Progenitor cell of endocrine pancreas (in vitro differentiated cells): Measurements from ENCODE around the gene CILP. TPM values are rescaled to one million over a fixed set of nuclear protein-coding genes. Genes with fewer than 3 reads are reported as not detected.

ENCODE experiments used
- DNase-seq: peaks from one replicate; pipeline ENCODE4 v3.0.0; 2021; ENCODE audit warnings: low spot score; ENCODE audit not compliant: unreplicated experiment
- H3K27ac Mint-ChIP-seq: 2 replicates; pipeline ENCODE4 v1.8.0; 2021; ENCODE audit warnings: mild to moderate bottlenecking, moderate library complexity, mixed read lengths
- H3K27me3 Mint-ChIP-seq: 2 replicates; pipeline ENCODE4 v1.8.0; 2021; ENCODE audit warnings: mixed read lengths
- H3K36me3 Mint-ChIP-seq: 2 replicates; pipeline ENCODE4 v1.8.0; 2022; ENCODE audit warnings: mixed read lengths; ENCODE audit not compliant: insufficient read depth
- H3K4me1 Mint-ChIP-seq: 2 replicates; pipeline ENCODE4 v1.8.0; 2021; ENCODE audit warnings: low read depth, mixed read lengths
- H3K4me3 Mint-ChIP-seq: 2 replicates; pipeline ENCODE4 v1.8.0; 2021; ENCODE audit warnings: low read depth, mild to moderate bottlenecking, moderate library complexity, mixed read lengths
- H3K9me3 Mint-ChIP-seq: 2 replicates; pipeline ENCODE4 v1.8.0; 2021; ENCODE audit warnings: low read depth, mixed read lengths
- long read RNA-seq: library from polyadenylated mRNA; unstranded; transcript quantifications from one replicate; pipeline ENCODE4 v2.0.0, GENCODE V29; 2020
- total RNA-seq: library from RNA; stranded (reverse); gene quantifications from 2 replicates; pipeline ENCODE4 v1.2.1, GENCODE V29; 2021
- TF ChIP-seq, protein P1 (sequence below): fragments of 200-600 bp; sonication (generic); IDR thresholded peaks from one replicate; pipeline ENCODE4 v1.5.0; 2021; ENCODE audit warnings: antibody characterized with exemption, mild to moderate bottlenecking; ENCODE audit not compliant: unreplicated experiment

The CILP gene, protein sequence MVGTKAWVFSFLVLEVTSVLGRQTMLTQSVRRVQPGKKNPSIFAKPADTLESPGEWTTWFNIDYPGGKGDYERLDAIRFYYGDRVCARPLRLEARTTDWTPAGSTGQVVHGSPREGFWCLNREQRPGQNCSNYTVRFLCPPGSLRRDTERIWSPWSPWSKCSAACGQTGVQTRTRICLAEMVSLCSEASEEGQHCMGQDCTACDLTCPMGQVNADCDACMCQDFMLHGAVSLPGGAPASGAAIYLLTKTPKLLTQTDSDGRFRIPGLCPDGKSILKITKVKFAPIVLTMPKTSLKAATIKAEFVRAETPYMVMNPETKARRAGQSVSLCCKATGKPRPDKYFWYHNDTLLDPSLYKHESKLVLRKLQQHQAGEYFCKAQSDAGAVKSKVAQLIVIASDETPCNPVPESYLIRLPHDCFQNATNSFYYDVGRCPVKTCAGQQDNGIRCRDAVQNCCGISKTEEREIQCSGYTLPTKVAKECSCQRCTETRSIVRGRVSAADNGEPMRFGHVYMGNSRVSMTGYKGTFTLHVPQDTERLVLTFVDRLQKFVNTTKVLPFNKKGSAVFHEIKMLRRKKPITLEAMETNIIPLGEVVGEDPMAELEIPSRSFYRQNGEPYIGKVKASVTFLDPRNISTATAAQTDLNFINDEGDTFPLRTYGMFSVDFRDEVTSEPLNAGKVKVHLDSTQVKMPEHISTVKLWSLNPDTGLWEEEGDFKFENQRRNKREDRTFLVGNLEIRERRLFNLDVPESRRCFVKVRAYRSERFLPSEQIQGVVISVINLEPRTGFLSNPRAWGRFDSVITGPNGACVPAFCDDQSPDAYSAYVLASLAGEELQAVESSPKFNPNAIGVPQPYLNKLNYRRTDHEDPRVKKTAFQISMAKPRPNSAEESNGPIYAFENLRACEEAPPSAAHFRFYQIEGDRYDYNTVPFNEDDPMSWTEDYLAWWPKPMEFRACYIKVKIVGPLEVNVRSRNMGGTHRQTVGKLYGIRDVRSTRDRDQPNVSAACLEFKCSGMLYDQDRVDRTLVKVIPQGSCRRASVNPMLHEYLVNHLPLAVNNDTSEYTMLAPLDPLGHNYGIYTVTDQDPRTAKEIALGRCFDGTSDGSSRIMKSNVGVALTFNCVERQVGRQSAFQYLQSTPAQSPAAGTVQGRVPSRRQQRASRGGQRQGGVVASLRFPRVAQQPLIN
- total RNA-seq = 0.22 and 0.29 TPM in 2 replicates
- long read RNA-seq = 0 reads

DNA sequence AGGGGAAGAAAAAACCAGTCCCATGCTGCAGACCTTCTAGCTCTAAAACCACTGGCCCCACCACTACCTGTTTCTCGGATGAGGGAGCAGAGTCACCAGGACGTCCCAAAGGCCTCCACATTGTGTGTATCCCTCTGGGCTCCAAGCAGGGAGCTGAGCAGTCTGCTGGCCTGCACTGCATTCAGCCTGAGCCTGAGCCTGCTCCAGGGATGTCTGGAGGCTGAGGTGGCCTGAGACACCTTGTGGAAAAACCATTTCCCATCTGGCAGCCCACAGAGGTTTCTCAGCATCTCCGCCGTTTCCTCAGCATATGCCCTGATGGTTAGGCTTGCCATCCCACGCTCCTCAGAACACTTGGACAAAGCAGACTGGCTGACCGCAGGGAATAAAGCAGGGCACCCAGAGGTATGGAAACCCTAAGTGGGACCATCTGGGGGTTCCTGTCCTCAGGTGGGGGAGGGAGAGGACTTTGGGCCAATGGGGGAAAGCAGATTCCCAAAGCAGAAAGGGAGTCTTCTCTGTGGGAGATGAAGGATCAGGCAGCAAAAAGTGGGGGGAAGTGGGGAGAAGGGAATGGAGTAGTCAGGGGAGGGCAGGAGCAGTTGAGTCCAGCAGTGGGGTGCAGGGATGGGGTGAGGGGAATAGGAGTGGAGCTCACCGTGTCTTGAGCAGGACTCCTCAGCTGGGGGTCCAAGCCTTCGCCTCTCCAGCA, at the start of gene CILP:
Gene CILP (minus strand): TSS at position 704 of the 712 bp plus-strand sequence. CDS start 1,718 bp downstream, outside the sequence.
- no peak within 1 kb of the TSS for H3K4me3 Mint-ChIP-seq
- H3K9me3 Mint-ChIP-seq = no peaks in the 10 kb centered on the region
- no peak for DNase-seq
- TF ChIP-seq, protein P1, sequence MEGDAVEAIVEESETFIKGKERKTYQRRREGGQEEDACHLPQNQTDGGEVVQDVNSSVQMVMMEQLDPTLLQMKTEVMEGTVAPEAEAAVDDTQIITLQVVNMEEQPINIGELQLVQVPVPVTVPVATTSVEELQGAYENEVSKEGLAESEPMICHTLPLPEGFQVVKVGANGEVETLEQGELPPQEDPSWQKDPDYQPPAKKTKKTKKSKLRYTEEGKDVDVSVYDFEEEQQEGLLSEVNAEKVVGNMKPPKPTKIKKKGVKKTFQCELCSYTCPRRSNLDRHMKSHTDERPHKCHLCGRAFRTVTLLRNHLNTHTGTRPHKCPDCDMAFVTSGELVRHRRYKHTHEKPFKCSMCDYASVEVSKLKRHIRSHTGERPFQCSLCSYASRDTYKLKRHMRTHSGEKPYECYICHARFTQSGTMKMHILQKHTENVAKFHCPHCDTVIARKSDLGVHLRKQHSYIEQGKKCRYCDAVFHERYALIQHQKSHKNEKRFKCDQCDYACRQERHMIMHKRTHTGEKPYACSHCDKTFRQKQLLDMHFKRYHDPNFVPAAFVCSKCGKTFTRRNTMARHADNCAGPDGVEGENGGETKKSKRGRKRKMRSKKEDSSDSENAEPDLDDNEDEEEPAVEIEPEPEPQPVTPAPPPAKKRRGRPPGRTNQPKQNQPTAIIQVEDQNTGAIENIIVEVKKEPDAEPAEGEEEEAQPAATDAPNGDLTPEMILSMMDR = no peak
- H3K4me1 Mint-ChIP-seq = no peaks in the 10 kb centered on the region
- peaks cover 15% of the 10 kb centered on the region for H3K27me3 Mint-ChIP-seq
- H3K27ac Mint-ChIP-seq = no peak within 1 kb of the TSS
- no peaks in the 10 kb centered on the region for H3K36me3 Mint-ChIP-seq

DNA sequence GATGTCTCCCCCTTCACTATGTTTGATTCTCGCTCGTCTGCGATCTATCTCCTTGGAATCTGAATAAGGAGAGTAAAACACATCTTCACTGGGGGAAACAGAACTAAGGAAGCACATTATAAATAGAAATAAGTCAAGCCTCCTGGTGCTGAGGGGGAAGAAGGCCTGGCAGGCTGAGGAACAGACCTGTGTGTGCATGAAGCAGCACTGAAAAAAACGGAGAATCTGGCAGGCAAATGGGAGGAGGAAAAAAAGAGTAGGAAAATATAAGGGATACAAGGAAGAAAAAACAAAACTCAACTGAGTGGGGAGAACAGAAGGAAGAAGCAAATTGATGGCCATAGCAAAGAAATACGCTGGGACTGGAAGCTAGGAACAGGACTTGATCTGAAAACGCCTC, 49.7 kb upstream of the CILP start:
- Mint-ChIP-seq H3K4me3 (no peak overlapping the region), H3K9me3 (no peaks in the 10 kb centered on the region), H3K36me3 (peaks cover 13% of the 10 kb centered on the region), H3K27me3 (no peaks in the 10 kb centered on the region), H3K27ac (no peak overlapping the region), H3K4me1 (peaks cover 6% of the 10 kb centered on the region)
- DNase-seq = no peak
- TF ChIP-seq, protein P1 = no peak

DNA sequence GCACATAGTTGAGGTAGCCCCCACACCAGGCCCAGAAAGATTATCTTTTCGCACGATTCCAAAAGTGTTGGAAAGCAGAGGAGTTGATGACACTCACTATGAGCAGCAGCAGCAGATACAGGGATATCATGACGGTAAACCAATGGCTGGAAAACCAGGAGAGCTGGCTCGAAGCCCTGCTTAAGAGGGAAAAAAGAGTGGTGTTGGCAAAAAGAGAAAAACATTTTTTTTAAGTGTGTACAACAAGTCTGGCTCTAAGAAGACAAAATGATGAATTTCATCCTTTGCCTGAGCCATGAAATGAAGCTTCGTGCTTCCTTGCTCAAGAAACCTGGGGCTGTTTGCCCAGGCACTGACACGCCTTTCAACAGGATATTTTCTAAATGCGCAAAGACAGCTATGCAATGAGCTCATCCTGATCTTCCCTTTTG, 48.1 kb upstream of the CILP start:
- Mint-ChIP-seq H3K27me3 (no peaks in the 10 kb centered on the region), H3K36me3 (peaks cover 13% of the 10 kb centered on the region), H3K27ac (no peak overlapping the region), H3K9me3 (no peaks in the 10 kb centered on the region), H3K4me1 (peaks cover 6% of the 10 kb centered on the region), H3K4me3 (no peak overlapping the region)
- no peak for DNase-seq
- TF ChIP-seq, protein P1 = no peak

DNA sequence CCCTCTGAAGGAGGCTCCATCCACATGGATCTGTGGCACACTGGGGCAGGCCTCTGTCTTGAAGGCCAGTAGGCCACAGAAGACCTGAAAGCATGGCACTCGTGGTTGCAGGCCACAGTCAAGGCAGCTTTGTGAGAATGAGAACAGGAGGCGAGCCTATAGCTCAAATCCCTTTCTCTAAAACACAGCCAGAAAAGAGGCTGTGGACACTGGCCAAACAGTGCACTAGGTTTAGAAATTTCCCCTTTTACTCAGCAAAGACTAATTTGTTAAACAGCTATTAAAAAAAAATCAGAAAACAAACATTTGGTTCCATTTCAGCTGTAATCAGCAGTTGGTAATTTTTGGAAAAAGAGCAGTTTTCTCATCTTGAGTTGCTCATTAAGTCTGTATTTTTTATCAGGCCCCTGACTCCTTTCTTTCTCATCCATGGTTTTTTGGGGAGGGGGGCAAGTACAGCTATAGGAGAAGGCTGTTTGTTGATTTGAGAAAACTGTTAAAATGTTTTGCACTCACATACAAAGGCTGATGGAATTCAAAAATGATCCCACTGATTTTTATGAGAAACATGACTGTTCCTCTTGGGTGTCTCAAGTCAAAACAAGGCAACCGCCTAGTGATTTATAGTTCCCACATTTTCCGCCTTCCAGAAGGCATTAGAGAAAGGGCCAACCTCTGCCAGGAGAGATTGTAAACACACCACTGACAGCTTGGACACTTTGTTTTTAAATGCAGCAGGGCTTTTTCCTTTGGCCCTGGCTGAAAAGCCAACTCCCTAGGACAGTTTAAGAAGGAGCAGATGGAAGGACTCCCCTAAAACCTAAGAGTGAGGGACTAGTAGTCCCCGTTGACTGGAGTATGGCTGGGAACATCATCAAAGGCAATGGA, 47.3 kb upstream of the CILP start:
- Mint-ChIP-seq H3K36me3 (peaks cover 15% of the 10 kb centered on the region), H3K27me3 (no peaks in the 10 kb centered on the region), H3K4me1 (peaks cover 6% of the 10 kb centered on the region), H3K4me3 (no peak overlapping the region), H3K9me3 (no peaks in the 10 kb centered on the region), H3K27ac (no peak overlapping the region)
- no peak for DNase-seq
- TF ChIP-seq, protein P1 = no peak
